Stimulated activated memory B cell treated with anti-CD40 and anti-IgM and Interleukin-4, amounts not matched to agents 10 μg/mL and 1 μg/mL and 100 μg/mL, for 72 hours (primary cell): ENCODE measurements around the gene RUSC2.
"Not testable (repeated sequence)": the region's sequence is repeated elsewhere in the genome, so short reads cannot be mapped to it uniquely, and the experiment has no call there.

Experiments used
- ATAC-seq: fragments of 150-1000 bp; cut with Tn5 transposase; 2 replicates; pipeline ENCODE4 v1.10.0; 2021
- H3K27ac Mint-ChIP-seq: one replicate; pipeline ENCODE4 v1.8.0; 2022; ENCODE audit warnings: mild to moderate bottlenecking, mixed read lengths
- H3K27me3 Mint-ChIP-seq: one replicate; pipeline ENCODE4 v1.8.0; 2022; ENCODE audit warnings: mixed read lengths
- H3K36me3 Mint-ChIP-seq: one replicate; pipeline ENCODE4 v1.8.0; 2022; ENCODE audit warnings: mixed read lengths
- H3K4me1 Mint-ChIP-seq: one replicate; pipeline ENCODE4 v1.8.0; 2022; ENCODE audit warnings: mixed read lengths
- H3K4me3 Mint-ChIP-seq: one replicate; pipeline ENCODE4 v1.8.0; 2022; ENCODE audit warnings: mild to moderate bottlenecking, moderate library complexity, mixed read lengths
- H3K9me3 Mint-ChIP-seq: one replicate; pipeline ENCODE4 v1.8.0; 2022; ENCODE audit warnings: mixed read lengths

The RUSC2 gene

DNA sequence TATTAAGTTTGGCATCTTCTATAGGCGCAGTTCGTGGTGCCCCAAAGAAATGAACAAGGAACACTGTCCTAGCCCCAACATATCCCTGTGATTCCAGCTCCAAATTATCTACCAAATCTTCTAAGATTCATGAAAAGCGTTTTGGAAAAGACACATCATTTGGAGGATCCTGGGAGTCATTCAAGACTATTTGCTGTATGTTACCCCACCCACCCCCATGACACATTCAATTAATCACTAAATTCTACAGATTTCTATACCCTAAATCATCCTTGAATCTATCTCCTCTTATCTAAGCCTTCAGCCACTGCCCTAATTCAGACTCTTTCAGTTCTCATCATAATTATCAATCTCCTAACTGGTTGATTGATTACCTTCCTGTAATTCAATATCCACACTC, 5.5 kb upstream of the RUSC2 start:
- no peak overlapping the region for H3K4me3 Mint-ChIP-seq

DNA sequence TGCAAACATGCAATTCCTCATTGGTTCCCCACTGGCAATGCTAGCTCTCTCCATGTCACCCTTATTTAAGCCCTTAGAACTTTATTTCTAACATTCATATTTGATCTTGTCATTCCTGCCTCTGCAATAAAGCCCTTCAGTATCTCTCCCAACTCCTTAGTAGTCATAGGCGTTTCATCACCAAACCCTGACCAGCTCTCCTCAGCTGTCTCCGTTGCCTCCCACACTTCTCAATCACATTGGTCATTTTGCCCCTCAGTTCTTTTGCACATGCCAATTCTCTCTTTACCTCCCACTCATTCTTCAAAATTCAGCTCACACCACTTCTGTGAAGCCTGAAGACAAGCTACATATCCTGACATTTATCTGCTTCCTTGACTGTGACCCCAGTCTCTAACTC, 2.8 kb upstream of the RUSC2 start:
- H3K4me1 Mint-ChIP-seq = peaks cover 15% of the 10 kb centered on the region
- no peak overlapping the region for H3K27ac Mint-ChIP-seq
- H3K36me3 Mint-ChIP-seq = no peaks in the 10 kb centered on the region
- no peak overlapping the region for H3K4me3 Mint-ChIP-seq
- H3K9me3 Mint-ChIP-seq = no peaks in the 10 kb centered on the region
- peaks cover 38% of the 10 kb centered on the region for H3K27me3 Mint-ChIP-seq
- ATAC-seq = no peak

More for the DNA sequence above, 5.5 kb upstream of the RUSC2 start:
- no peak for ATAC-seq
- Mint-ChIP-seq H3K36me3 (no peaks in the 10 kb centered on the region), H3K27me3 (peaks cover 15% of the 10 kb centered on the region), H3K9me3 (no peaks in the 10 kb centered on the region), H3K4me1 (peaks cover 5% of the 10 kb centered on the region), H3K27ac (no peak overlapping the region)

DNA sequence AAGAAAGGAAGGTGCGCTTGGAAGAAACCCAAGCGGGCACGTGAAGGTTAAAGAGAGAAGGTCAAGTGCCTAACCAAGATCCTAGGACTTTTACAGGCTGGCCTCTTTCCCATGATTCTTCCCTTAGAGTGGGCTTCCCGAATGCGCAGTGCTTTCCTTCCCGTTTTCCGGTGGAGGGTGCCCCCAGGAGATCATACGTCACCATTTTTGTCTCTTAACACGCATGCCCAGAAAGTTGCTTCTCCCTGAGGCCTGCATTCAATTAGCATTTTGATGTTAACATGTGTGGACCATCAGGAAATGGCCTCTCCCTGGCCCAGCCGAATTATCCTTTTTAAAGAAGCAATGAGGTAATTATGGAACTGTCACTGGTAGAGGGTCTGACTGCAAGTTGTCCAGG, 1.9 kb upstream of the RUSC2 start:
- no peaks in the 10 kb centered on the region for H3K36me3 Mint-ChIP-seq
- H3K4me3 Mint-ChIP-seq = no peak overlapping the region
- H3K27me3 Mint-ChIP-seq = peaks cover 38% of the 10 kb centered on the region
- no peaks in the 10 kb centered on the region for H3K9me3 Mint-ChIP-seq
- no peak overlapping the region for H3K27ac Mint-ChIP-seq
- H3K4me1 Mint-ChIP-seq = peaks cover 15% of the 10 kb centered on the region
- no peak for ATAC-seq

DNA sequence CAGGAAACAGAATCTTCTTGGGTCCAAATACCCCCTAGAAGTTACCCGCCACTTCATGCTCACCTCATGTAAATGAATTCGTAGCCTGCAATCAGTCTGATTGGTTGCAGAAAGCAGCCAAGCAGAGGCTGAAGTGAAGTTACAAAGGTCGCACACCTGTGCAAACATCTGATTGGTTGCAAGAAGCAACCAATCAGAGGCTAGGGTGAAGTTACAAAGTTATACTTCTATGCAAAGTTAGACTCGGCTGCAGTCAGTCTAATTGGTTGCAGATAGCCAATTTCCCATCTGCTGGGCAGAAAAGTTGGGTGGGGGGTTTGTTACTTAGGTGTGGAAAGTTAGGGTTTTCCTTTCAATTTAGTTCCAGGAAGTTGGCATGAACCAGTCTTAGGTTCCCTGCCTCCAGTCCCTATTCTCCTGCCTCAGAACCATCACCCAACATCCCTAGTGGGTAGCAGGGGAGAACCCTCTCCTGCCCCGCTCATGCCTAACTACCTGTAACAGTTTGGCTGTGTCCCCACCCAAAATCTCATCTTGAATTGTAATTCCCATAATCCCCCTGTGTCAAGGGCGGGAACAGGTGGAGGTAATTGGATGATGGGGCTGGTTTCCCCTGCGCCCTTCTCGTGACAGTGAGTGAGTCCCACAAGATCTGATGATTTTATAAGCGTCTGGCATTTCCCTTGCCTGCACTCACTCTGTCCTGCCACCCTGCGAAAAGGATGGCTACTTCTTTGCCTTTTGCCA, 1.2 kb upstream of the RUSC2 start:
- Mint-ChIP-seq H3K4me3 (no peak overlapping the region), H3K4me1 (peaks cover 15% of the 10 kb centered on the region), H3K27me3 (peaks cover 38% of the 10 kb centered on the region), H3K9me3 (no peaks in the 10 kb centered on the region), H3K36me3 (no peaks in the 10 kb centered on the region), H3K27ac (no peak overlapping the region)
- ATAC-seq = no peak

DNA sequence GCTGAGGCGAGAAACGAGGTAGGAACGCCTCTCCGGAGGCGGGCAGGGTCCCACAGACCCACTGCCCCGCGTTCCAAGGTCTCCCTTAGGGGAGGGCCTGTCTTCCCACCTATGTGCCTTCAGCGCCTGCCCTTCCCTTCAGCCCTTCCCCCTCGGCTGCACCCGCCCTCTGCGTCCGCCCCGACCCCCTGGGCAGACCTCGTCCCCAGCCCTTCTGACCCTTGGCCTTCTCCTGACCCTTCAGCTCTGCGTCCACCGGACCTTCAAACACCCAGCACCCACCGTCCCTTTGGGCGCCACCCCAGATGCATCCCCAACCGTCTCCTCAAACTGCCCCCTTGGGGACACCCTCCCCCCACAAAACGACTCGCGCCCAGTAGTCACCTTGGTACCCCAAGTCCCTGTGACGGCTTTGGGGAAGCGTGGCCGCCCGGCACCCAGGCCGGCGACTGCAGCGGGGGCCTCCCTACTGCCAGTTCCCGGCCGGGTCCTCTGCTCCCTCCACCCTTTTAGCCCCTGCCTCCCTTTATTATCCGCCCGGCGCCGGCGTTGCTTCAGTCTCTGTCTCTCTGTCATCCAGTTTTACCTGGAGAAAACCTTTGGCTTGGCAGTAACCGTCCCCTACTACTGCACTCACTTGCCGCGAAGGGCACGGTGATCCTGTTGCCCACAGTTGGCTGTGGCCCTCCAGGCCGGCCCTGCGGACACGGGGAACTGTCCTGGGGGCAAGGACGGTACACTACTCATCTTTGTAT, 421 bp downstream of the RUSC2 start:
- Mint-ChIP-seq H3K9me3 (no peaks in the 10 kb centered on the region), H3K36me3 (no peaks in the 10 kb centered on the region), H3K4me1 (peaks cover 15% of the 10 kb centered on the region), H3K27me3 (peaks cover 39% of the 10 kb centered on the region), H3K4me3 (peak overlapping the region; percentile 89), H3K27ac (peak overlapping the region; percentile 81)
- peak; percentile 49 for ATAC-seq

DNA sequence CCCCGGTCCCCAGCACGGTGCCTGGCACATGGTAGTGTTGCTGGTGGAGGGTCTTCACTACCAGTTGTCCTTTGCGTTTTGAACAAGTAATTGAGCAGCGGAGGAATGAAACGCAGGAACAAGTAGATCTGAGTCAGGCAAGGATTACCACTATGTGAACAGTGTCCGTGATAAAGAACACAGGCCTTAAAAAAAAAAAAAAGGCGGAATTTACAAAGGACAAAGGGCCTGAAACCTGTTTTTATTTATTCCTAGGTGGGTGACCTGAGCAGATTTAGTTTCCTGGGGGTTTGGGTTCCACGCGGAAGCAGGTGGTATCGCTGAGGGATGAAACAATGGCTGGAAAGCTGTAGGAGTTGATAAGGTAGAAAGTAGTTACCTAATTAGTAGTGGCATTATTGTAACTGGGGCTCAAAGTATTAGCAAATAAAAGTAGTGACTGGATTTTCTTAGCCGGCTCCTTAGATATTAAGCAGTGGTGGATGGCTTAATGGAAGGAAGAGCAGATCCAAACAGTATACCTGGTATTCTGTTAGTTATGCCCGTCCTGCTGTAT, 1.1 kb downstream of the RUSC2 start:
- peaks cover 46% of the 10 kb centered on the region for H3K27me3 Mint-ChIP-seq
- H3K4me1 Mint-ChIP-seq = peaks cover 19% of the 10 kb centered on the region
- no peaks in the 10 kb centered on the region for H3K36me3 Mint-ChIP-seq
- H3K4me3 Mint-ChIP-seq = peak overlapping the region; percentile 89
- no peak for ATAC-seq
- H3K27ac Mint-ChIP-seq = peak overlapping the region; percentile 81
- H3K9me3 Mint-ChIP-seq = peaks cover 2% of the 10 kb centered on the region

DNA sequence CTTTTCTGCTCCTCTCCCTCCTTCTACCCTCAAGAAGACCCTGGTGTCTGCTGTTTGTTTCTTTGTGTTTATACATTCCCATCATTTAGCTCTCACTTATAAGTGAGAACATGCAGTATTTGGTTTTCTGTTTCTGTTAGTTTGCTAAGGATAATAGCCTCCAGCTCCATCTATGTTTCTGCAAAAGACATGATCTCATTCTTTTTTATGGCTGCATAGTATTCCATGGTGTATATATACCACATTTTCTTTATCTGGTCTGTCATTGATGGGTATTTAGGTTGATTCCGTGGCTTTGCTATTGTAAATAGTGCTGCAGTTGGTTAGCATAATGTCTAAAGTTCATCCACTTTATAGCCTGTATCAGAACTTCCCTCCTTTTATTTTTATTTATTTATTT, 3.2 kb downstream of the RUSC2 start:
- H3K36me3 Mint-ChIP-seq, H3K27ac Mint-ChIP-seq, ATAC-seq, H3K9me3 Mint-ChIP-seq, H3K4me3 Mint-ChIP-seq: not testable (repeated sequence)
- Mint-ChIP-seq H3K4me1 (peaks cover 21% of the 10 kb centered on the region), H3K27me3 (peaks cover 47% of the 10 kb centered on the region)

DNA sequence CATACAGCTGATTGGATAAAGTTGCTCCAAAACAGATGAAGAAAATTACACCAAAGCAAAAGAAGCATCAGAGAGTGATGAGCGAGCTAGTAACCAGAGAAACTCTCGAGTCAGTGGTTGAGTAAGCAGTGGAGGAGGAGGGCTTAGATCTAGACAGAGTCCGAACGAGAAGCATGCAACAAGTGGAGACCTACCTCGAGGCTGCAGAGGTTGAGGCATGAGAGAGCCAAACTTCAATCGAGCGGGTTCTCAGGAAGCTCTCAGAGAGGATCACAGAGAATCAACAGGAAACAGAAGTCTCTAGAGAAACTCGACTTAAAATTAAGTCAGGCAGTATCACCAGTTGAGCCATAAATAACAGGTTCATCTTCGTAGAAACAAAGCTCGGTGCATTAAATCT, 6.1 kb downstream of the RUSC2 start:
- Mint-ChIP-seq H3K36me3 (no peaks in the 10 kb centered on the region), H3K4me1 (peaks cover 6% of the 10 kb centered on the region), H3K27ac (no peak overlapping the region), H3K27me3 (peaks cover 24% of the 10 kb centered on the region), H3K4me3 (no peak overlapping the region), H3K9me3 (peaks cover 6% of the 10 kb centered on the region)
- ATAC-seq = no peak

DNA sequence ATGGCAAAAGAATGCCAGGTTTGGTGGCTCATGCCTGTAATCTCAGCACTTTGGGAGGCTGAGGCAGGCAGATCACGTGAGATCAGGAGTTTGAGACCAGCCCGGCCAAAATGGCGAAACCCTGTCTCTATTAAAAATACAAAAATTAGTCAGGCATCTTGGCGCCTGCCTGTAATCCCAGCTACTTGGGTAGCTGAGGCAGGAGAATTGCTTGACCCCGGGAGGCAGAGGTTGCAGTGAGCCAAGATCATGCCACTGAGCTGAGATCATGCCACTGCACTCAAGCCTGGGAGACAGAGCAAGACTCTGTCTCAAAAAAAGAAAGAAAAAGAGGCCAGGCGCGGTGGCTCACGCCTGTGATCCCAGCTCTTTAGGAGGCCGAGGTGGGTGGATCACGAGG, 8.3 kb downstream of the RUSC2 start:
- not testable (repeated sequence) for H3K4me3 Mint-ChIP-seq, H3K4me1 Mint-ChIP-seq, H3K9me3 Mint-ChIP-seq, H3K27ac Mint-ChIP-seq, ATAC-seq, H3K36me3 Mint-ChIP-seq
- peaks cover 14% of the 10 kb centered on the region for H3K27me3 Mint-ChIP-seq

DNA sequence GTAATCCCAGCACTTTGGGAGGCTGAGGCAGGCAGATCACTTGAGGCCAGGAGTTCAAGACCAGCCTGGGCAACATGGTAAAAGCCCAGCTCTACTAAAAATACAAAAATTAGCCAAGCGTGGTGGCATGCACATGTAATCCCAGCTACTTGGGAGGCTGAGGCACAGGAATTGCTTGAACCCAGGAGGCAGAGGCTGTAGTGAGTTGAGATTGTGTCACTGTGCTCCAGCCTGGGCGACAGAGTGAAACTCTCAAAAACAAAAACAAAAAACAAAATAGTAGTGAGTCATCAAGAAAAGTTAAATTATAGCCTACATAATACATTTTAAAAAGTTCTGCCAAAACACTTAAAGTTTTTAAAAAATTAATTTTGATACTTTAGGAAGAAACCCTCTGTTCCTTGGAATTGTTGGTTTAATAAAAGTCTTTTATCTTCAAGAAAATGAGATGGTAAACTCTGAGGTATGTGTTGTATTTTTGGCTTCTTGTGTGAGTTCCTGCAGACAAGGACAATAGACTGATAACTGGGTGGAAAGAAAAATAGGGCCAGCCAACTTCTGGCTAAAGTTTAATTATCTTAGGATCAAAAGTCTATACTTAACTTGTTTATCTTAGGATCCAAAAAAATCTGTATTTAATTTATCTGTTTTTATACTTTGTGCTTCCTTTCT, 9.3 kb downstream of the RUSC2 start:
- Mint-ChIP-seq H3K4me3 (no peak overlapping the region), H3K36me3 (no peaks in the 10 kb centered on the region), H3K4me1 (peaks cover 6% of the 10 kb centered on the region), H3K27ac (no peak overlapping the region), H3K27me3 (peaks cover 14% of the 10 kb centered on the region), H3K9me3 (peaks cover 6% of the 10 kb centered on the region)
- no peak for ATAC-seq

DNA sequence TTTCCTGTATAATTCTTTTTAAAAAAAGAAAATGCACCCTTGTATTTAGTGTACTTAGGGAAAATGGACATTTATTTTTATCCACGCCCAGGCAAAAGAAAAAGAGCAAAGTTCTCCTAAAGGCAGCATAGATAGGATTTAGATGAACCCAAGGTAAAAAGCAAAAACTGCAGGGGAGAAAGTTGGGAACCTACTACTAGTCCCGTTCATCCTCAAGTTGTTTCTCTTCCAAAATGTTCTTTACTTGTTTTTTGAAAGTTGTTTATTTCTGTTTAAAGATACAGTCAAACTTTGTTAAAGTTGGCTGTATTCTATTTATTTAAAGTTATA, 9.8 kb downstream of the RUSC2 start:
- ATAC-seq = no peak
- Mint-ChIP-seq H3K4me3 (no peak overlapping the region), H3K4me1 (peaks cover 6% of the 10 kb centered on the region), H3K27ac (no peak overlapping the region), H3K9me3 (peaks cover 6% of the 10 kb centered on the region), H3K27me3 (peaks cover 14% of the 10 kb centered on the region), H3K36me3 (no peaks in the 10 kb centered on the region)

DNA sequence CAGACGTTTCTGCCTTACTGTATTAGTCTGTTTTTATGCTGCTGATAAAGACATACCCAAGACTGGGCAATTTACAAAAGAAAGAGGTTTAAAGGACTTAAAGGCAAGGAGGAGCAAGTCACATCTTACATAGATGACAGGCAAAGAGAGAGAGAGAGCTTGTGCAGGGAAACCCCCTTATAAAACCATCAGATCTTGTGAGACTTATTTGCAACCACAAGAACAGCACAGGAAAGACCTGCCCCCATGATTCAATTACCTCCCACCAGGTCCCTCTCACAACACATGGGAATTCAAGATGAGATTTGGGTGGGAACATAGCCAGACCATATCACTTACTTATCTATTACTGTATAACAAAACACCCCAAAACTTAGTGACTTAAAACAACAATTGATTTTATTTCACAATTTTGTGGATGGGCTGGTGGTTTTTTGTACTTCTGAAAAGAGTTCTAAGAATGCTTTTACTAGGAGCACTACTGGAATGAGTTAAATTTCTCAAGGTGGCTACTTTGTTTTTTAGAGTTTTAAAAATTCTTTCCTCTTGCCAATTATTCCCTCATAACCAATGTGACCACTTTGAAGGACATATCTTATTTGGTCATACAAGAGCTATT, 10.3 kb downstream of the RUSC2 start:
- Mint-ChIP-seq H3K9me3 (peaks cover 6% of the 10 kb centered on the region), H3K36me3 (no peaks in the 10 kb centered on the region), H3K4me3 (no peak overlapping the region), H3K4me1 (peaks cover 6% of the 10 kb centered on the region), H3K27ac (no peak overlapping the region), H3K27me3 (peaks cover 14% of the 10 kb centered on the region)
- no peak for ATAC-seq

DNA sequence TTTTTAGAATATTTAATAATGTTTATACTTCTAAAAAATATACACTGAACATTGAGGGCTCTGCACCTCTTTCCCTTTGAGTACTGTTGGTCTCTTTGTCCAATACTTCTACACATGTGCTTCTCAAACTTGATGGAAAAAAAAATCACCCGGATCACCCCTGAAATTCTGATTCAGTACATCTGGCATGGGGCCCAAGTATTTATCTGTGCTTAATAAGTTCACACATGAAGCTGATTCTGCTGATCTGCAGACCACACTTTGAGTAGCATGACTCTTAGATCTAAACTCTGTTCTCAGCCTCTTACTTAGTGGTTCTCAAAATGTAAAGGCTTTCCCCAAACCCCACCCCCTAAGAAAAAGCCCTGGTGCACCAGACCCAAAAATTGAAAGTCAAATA, 12.0 kb downstream of the RUSC2 start:
- Mint-ChIP-seq H3K4me1 (no peaks in the 10 kb centered on the region), H3K4me3 (no peak overlapping the region), H3K27me3 (no peaks in the 10 kb centered on the region), H3K9me3 (peaks cover 4% of the 10 kb centered on the region), H3K36me3 (no peaks in the 10 kb centered on the region), H3K27ac (no peak overlapping the region)
- ATAC-seq = no peak

DNA sequence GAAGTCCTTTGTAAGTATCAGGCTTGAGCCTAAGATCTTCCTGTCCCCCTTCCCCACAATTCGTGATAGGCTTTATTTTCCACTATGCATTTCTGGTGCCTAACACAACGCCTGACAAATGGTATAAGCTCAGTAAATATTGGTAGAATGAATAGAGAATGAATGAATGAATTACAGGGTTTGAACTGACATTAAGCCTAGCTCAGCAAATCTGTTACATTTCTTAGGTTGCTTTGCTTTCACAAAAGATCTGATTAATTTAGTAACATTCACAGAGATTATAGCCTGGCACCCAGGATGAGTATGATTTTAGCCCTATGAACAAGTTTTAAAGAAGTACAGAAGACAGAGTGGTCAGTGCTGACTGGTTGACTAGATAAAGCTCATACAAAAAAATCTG, 16.4 kb downstream of the RUSC2 start:
- H3K27me3 Mint-ChIP-seq = peaks cover 11% of the 10 kb centered on the region
- no peak overlapping the region for H3K27ac Mint-ChIP-seq
- H3K36me3 Mint-ChIP-seq = no peaks in the 10 kb centered on the region
- no peaks in the 10 kb centered on the region for H3K9me3 Mint-ChIP-seq
- ATAC-seq = no peak
- H3K4me3 Mint-ChIP-seq = no peak overlapping the region
- no peaks in the 10 kb centered on the region for H3K4me1 Mint-ChIP-seq

DNA sequence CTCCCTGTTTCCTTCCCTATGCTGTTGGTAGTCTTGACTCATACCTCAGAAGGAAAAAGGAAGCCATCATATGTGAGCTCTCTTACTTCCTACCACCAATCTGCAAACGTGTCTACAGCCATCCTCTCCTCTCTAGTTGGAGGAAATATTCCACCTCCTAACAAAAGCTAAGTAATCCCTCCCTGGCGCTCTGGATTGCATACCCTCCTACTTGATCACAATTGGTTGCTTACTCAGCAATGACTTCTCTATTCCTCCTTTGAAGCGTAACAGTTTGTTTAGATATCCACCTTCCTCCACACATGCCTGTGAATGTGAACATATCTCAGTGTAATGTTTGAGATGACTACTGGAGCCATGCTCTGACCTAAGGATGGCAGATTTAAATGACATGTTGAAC, 18.2 kb downstream of the RUSC2 start:
- no peak for ATAC-seq
- Mint-ChIP-seq H3K36me3 (no peaks in the 10 kb centered on the region), H3K27ac (no peak overlapping the region), H3K4me1 (no peaks in the 10 kb centered on the region), H3K9me3 (no peaks in the 10 kb centered on the region), H3K4me3 (no peak overlapping the region), H3K27me3 (peaks cover 16% of the 10 kb centered on the region)
